ENCODE measurements around the gene TBC1D24.
A peak's percentile ranks its signal among the peaks of the same experiment; 100 is the strongest.

Gene TBC1D24

DNA sequence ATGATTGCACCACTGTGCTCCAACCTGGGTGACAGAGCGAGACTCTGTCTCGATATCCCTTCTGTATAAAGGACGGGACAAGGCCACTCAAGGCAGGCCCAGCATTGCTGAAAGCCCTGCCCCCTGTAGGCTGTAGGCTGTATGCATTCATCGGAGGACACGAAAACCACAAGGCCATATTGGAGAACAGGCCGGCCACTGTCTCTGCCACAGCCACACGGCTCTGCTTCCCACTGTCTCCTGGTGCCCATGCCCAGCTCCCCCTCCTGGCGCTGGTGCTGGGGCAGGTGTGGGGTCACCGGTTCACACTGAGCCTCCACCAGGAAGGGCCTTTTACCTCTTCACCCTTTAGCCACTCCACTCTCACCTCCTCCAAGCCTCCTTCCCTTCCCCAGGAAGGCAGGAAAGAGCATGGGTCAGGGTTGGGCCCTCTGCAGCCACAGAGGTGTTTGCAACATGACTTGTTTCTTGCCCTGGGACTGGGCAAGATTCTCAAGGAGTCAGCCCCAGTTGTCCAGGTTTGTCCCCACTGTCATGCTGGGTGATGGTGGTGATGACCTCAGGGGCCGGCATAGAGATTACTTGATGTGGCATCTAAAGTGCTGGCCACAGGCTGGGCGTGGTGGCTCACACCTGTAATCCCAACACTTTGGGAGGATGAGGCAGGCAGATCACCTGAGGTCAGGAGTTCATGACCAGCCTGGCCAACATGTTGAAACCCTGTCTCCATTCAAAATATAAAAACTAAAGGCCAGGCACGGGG is 9.1 kb upstream of the TBC1D24 start:
- H3K4me3 ChIP-seq (ENCODE audit: low read length): no peak overlapping the region
- H3K27me3 ChIP-seq (ENCODE audit: control insufficient read depth, insufficient read depth, low read length): peaks cover 35% of the 10 kb centered on the region
- H3K9ac ChIP-seq (ENCODE audit: low read length): no peak overlapping the region
- no peaks in the 10 kb centered on the region for H3K36me3 ChIP-seq (ENCODE audit: control insufficient read depth, insufficient read depth, low read length)
- peaks cover 15% of the 10 kb centered on the region for H3K4me1 ChIP-seq (ENCODE audit: control insufficient read depth, insufficient read depth, low read length)
- no peaks in the 10 kb centered on the region for H3K9me3 ChIP-seq (ENCODE audit: control insufficient read depth, low read length)

DNA sequence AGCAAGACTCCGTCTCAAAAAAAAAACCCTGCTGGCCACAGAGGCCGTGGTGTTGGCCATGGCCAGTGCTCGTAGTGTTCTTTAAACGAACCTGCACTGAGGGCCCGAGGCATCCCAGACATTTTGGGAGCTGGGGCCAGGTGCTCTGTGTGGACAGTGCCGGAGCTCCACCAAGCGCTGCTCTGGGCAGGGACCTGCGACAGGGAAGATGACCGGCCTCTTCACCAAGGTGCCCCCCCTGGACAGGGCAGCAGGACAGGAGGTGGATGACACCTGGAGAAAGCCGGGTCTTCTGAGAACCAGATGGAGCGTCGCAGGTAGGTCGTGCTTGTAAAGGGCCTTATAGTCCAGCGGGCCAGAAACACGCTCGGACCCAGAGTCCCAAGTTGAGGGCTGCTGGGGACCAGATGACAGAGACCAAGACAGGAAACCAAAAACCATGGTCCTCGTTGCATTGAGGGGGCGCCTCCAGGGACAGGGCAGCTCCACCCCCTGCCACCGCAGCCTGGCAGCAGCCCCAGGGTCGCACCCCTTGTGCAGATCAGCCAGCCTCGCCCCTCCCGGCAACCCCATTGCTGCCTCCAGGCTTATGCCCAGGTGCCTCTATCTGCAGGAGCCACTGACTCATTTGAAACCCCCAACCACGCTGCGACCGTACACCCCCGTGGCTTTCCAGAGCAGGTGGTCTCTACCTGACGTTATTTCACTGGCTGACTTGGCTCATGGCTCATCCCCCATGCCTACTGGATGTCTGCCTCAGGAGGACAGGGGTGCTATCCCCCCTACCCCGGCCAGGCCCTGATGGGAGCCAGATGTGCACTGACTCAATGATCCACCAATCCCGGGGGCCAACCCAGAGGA is 8.0 kb upstream of the TBC1D24 start:
- peaks cover 46% of the 10 kb centered on the region for H3K27me3 ChIP-seq (ENCODE audit: control insufficient read depth, insufficient read depth, low read length)
- no peak overlapping the region for H3K9ac ChIP-seq (ENCODE audit: low read length)
- H3K4me3 ChIP-seq (ENCODE audit: low read length): no peak overlapping the region
- H3K36me3 ChIP-seq (ENCODE audit: control insufficient read depth, insufficient read depth, low read length): no peaks in the 10 kb centered on the region
- H3K9me3 ChIP-seq (ENCODE audit: control insufficient read depth, low read length): no peaks in the 10 kb centered on the region
- H3K4me1 ChIP-seq (ENCODE audit: control insufficient read depth, insufficient read depth, low read length): peaks cover 15% of the 10 kb centered on the region

DNA sequence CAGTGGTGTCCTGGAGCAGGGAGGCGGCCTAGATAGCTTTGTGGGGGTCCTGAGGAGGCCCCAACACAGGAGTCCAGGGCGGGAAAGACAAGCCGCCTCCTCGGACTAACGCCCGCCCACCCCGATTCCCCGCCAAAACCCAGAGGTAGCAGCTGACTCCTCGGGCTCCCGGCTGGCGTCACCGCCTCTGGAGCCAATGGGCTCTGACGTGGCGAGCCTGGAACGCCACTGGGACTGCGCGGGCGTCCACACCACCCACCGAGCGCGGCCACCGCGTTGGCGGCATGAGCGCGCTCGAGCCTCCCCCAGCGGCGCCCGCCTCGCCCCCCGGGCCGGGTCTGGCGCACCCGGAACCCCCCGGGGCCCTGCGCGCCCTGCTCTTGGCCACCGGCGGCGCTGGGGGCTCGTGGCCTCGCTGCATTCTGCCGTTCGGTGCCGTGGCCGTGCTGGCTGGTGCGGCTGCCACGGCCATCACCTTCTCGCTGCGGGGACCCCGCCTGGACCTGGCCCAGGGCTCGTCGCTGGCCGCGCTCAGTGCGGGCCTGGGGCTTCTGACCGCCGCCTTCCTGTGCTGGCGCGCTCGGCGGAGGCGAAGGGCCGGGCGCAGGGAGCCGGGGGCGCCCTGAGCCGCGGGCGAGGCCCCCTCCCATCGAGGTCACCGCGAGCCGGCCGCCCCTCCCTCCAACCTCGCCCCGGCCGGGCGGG is 7.2 kb upstream of the TBC1D24 start:
- peaks cover 54% of the 10 kb centered on the region for H3K27me3 ChIP-seq (ENCODE audit: control insufficient read depth, insufficient read depth, low read length)

DNA sequence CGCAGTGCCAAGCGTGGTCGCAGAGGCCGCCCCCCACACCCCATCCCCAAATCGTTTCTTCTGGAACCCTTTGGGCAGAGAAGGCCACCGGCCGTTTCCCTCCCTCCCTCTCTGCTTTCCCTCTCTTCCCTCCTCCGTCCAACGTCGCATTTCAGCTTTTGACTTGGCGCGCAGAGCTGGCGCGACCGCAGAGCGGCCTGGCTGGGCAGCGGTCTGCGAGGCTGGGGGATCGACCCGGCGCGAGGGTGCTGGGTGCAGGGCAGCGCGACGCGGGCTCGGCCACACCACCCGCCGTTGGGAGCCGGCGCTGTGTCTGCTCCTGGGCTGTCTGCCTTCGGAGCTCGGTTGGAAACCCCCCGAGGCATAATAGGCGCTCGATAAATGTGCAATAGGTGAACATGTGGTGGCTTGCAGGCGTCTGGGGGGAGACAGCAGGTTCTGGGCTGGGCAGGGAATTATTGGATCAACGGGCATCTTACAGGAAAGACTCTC is 6.6 kb upstream of the TBC1D24 start:
- H3K36me3 ChIP-seq (ENCODE audit: control insufficient read depth, insufficient read depth, low read length): no peaks in the 10 kb centered on the region
- no peak overlapping the region for H3K9ac ChIP-seq (ENCODE audit: low read length)
- H3K4me3 ChIP-seq (ENCODE audit: low read length): peak overlapping the region; percentile 25
- peaks cover 60% of the 10 kb centered on the region for H3K27me3 ChIP-seq (ENCODE audit: control insufficient read depth, insufficient read depth, low read length)
- H3K9me3 ChIP-seq (ENCODE audit: control insufficient read depth, low read length): no peaks in the 10 kb centered on the region
- H3K4me1 ChIP-seq (ENCODE audit: control insufficient read depth, insufficient read depth, low read length): peaks cover 18% of the 10 kb centered on the region

More for the DNA sequence above, 7.2 kb upstream of the TBC1D24 start:
- Histone ChIP-seq H3K9ac (ENCODE audit: low read length) (no peak overlapping the region), H3K4me3 (ENCODE audit: low read length) (no peak overlapping the region), H3K36me3 (ENCODE audit: control insufficient read depth, insufficient read depth, low read length) (no peaks in the 10 kb centered on the region), H3K9me3 (ENCODE audit: control insufficient read depth, low read length) (no peaks in the 10 kb centered on the region), H3K4me1 (ENCODE audit: control insufficient read depth, insufficient read depth, low read length) (peaks cover 15% of the 10 kb centered on the region)

DNA sequence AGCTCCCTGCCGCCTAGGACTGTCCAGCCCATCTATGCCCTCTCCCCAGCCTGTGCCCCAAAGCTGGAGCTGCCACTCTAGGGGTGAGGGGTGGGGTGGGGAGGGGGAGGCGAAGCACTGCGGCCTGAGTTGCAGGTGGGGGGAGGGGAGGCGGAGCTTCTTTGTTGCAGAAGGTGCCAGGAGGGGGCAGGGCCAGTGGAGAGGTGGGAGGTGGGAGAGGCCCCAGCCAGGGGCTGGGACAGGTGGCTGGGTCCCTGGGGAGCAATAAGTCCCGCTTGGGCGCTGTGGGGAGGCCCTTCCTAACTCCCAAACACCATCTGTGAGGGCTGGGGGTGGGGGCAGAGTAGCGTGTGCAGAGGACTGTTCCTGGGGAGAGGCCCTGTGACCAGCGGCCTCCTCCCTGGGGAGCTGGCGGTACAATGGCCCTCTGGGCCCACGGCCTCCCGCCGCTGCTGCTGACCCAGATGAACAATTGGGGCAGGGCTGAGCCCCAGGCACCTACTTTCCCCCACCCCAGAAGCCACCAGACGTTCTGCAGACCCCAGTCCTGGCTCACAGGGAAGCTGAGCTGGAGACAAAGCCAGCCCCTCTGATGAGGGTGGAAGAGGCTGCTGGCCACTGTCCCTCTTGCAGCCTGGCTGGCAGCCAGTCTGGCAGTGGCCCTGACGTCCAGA is 6.1 kb upstream of the TBC1D24 start:
- Histone ChIP-seq H3K27me3 (ENCODE audit: control insufficient read depth, insufficient read depth, low read length) (peaks cover 63% of the 10 kb centered on the region), H3K9ac (ENCODE audit: low read length) (no peak overlapping the region), H3K9me3 (ENCODE audit: control insufficient read depth, low read length) (no peaks in the 10 kb centered on the region), H3K4me1 (ENCODE audit: control insufficient read depth, insufficient read depth, low read length) (peaks cover 22% of the 10 kb centered on the region), H3K4me3 (ENCODE audit: low read length) (no peak overlapping the region), H3K36me3 (ENCODE audit: control insufficient read depth, insufficient read depth, low read length) (no peaks in the 10 kb centered on the region)

DNA sequence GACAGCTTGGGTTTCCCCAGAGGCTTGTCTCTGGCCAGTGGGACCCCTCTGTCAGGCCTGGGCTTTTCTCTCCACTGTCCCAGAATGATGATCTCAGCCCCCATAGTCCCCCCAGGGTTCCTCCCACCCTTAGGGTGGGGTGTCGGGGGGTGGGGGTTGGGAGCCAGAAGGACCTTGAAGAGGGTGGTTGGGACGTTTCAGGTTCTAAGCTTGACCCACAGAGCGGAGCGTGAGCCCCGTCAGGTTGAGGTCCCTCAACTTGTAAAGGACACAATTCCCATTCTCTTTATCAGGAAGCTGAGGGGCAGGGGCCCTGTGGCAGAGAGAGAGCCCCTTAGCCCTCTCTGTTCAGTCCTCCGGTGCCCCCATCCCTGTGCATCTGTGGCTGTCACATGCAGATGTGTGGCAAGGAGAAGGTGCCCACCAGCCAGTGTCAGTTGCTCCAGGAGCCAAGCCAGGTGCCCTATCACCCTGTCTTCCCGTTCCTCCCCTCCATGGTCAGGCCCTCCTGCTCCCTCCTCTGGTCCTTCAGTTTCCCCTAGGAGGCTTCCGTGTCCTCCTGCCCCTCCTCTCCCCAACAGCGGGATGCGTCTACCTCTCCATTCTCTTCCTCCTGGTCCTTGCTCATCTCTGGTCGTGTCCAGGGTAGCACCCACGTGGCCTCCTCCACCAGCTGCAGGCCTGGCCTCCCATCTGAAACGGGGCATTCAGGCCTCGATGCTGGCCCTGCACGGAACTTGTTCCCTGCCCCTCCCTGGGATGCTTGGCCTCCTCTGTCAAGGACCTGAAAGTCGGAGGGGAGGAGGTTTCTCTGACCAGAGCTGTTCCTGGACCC is 5.3 kb upstream of the TBC1D24 start:
- Histone ChIP-seq H3K27me3 (ENCODE audit: control insufficient read depth, insufficient read depth, low read length) (peaks cover 63% of the 10 kb centered on the region), H3K4me1 (ENCODE audit: control insufficient read depth, insufficient read depth, low read length) (peaks cover 28% of the 10 kb centered on the region), H3K4me3 (ENCODE audit: low read length) (no peak overlapping the region), H3K36me3 (ENCODE audit: control insufficient read depth, insufficient read depth, low read length) (no peaks in the 10 kb centered on the region), H3K9ac (ENCODE audit: low read length) (no peak overlapping the region), H3K9me3 (ENCODE audit: control insufficient read depth, low read length) (no peaks in the 10 kb centered on the region)

DNA sequence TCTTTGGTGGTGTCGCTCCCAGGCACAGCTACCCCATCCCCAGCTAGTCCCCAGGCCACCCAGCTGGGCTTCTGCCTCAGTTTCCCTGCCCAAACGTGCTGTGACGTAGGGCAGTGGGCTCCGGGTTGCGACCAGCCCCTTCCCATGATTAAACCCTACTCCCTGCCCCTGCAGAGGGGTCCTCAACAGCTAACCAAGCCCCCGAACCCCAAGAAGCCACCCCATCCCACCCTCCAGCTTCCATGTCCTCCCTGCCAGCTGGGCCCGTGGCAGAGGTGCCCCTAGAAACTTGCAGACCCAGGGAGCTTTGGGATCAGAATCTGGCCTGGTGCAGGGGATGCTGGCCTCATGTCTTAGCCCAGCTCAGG is 4.7 kb upstream of the TBC1D24 start:
- Histone ChIP-seq H3K9ac (ENCODE audit: low read length) (no peak overlapping the region), H3K4me1 (ENCODE audit: control insufficient read depth, insufficient read depth, low read length) (peaks cover 28% of the 10 kb centered on the region), H3K36me3 (ENCODE audit: control insufficient read depth, insufficient read depth, low read length) (no peaks in the 10 kb centered on the region), H3K4me3 (ENCODE audit: low read length) (no peak overlapping the region), H3K27me3 (ENCODE audit: control insufficient read depth, insufficient read depth, low read length) (peaks cover 63% of the 10 kb centered on the region), H3K9me3 (ENCODE audit: control insufficient read depth, low read length) (no peaks in the 10 kb centered on the region)

DNA sequence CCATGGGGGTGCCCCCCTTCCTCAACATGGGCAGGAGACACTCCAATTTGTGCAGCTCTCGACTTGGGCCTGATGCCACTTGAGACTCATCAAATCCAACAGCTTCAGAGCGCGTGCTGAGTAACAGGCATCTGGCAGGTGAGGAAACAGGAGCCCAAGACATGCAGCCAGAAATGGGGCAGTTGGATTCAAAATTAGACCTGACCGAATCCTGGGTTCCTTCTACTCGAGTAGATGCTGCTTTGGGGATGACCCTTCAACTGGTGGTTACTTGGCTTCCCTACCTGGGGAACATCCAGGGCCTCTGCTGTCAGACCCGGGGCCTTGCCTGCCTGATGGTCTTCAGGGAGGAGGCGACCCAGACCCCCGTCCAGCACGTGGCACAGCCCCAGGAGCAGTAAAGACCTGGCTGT is 4.3 kb upstream of the TBC1D24 start:
- Histone ChIP-seq H3K4me3 (ENCODE audit: low read length) (no peak overlapping the region), H3K4me1 (ENCODE audit: control insufficient read depth, insufficient read depth, low read length) (peaks cover 30% of the 10 kb centered on the region), H3K9me3 (ENCODE audit: control insufficient read depth, low read length) (no peaks in the 10 kb centered on the region), H3K36me3 (ENCODE audit: control insufficient read depth, insufficient read depth, low read length) (no peaks in the 10 kb centered on the region), H3K9ac (ENCODE audit: low read length) (no peak overlapping the region), H3K27me3 (ENCODE audit: control insufficient read depth, insufficient read depth, low read length) (peaks cover 63% of the 10 kb centered on the region)

DNA sequence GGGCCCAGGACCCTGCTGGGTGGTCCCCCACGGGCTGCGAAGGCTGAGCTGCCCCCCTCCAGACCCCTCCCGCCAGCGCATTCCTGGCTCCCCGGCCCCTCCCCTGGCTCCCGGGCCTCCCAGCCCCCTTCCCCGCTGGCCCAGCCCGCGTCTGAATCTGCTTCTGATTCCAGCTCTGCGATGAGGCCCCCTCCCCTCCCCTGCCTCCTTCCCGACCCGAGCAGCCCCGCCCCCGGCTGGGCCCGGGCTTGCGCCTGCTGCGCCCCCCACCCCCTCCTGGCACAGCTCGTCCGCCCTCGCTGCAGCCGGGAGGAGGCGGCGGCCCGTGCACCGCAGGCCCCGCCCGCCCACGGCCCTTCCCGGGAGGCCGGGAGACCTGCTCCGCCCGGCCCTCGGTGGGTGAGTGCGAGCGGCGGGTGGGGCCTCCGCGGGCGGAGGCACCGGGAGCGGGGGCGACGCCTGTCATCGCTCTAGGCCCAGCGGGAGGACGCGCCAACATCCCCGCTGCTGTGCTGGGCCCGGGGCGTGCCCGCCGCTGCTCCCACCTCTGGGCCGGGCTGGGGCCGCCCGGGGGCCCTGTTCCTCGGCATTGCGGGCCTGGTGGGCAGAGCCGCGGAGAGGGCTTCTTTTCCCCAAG is 3.8 kb upstream of the TBC1D24 start, which contains the start of gene NTN3:
NTN3 (plus strand) TSS at position 282 of the 637 bp plus-strand sequence. CDS start 405 bp downstream, outside the sequence.
- Histone ChIP-seq H3K4me1 (ENCODE audit: control insufficient read depth, insufficient read depth, low read length) (peaks cover 35% of the 10 kb centered on the region), H3K9me3 (ENCODE audit: control insufficient read depth, low read length) (no peaks in the 10 kb centered on the region), H3K36me3 (ENCODE audit: control insufficient read depth, insufficient read depth, low read length) (no peaks in the 10 kb centered on the region), H3K27me3 (ENCODE audit: control insufficient read depth, insufficient read depth, low read length) (peaks cover 63% of the 10 kb centered on the region), H3K9ac (ENCODE audit: low read length) (no peak within 1 kb of the TSS), H3K4me3 (ENCODE audit: low read length) (no peak within 1 kb of the TSS)

DNA sequence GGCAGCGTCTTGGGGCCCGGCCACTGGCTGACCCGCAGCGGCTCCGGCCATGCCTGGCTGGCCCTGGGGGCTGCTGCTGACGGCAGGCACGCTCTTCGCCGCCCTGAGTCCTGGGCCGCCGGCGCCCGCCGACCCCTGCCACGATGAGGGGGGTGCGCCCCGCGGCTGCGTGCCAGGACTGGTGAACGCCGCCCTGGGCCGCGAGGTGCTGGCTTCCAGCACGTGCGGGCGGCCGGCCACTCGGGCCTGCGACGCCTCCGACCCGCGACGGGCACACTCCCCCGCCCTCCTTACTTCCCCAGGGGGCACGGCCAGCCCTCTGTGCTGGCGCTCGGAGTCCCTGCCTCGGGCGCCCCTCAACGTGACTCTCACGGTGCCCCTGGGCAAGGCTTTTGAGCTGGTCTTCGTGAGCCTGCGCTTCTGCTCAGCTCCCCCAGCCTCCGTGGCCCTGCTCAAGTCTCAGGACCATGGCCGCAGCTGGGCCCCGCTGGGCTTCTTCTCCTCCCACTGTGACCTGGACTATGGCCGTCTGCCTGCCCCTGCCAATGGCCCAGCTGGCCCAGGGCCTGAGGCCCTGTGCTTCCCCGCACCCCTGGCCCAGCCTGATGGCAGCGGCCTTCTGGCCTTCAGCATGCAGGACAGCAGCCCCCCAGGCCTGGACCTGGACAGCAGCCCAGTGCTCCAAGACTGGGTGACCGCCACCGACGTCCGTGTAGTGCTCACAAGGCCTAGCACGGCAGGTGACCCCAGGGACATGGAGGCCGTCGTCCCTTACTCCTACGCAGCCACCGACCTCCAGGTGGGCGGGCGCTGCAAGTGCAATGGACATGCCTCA is 3.1 kb upstream of the TBC1D24 start:
- Histone ChIP-seq H3K36me3 (ENCODE audit: control insufficient read depth, insufficient read depth, low read length) (no peaks in the 10 kb centered on the region), H3K4me3 (ENCODE audit: low read length) (no peak overlapping the region), H3K9ac (ENCODE audit: low read length) (no peak overlapping the region), H3K4me1 (ENCODE audit: control insufficient read depth, insufficient read depth, low read length) (peaks cover 40% of the 10 kb centered on the region), H3K9me3 (ENCODE audit: control insufficient read depth, low read length) (no peaks in the 10 kb centered on the region), H3K27me3 (ENCODE audit: control insufficient read depth, insufficient read depth, low read length) (peaks cover 63% of the 10 kb centered on the region)

All from mucosa of stomach (tissue), 1 donor.